RWPE2 (cell line): ENCODE results near the gene MRTFA.

Experiments used
- ATAC-seq: fragments of 200-7000 bp; cut with Tn5 transposase; 3 replicates; pipeline ENCODE4 v1.9.1; 2021; ENCODE audit warnings: low read depth
- DNase-seq: peaks from one replicate; pipeline ENCODE4 v3.0.0-alpha.2; 2020; ENCODE audit warnings: low spot score
- H3K27ac ChIP-seq: fragments of 450-650 bp; 2 replicates; pipeline ENCODE4 v1.5.1; 2017; ENCODE audit warnings: mild to moderate bottlenecking; ENCODE audit not compliant: poor library complexity, severe bottlenecking
- H3K27me3 ChIP-seq: fragments of 250-450 bp; sonication (Bioruptor Pico); 2 replicates; pipeline ENCODE4 v1.5.1; 2021; ENCODE audit warnings: mild to moderate bottlenecking, moderate library complexity; ENCODE audit not compliant: insufficient read depth, poor library complexity, severe bottlenecking
- H3K36me3 ChIP-seq: fragments of 250-450 bp; sonication (Bioruptor Pico); 2 replicates; pipeline ENCODE4 v1.5.1; 2020; ENCODE audit warnings: low read depth, mild to moderate bottlenecking, moderate library complexity
- H3K4me1 ChIP-seq: fragments of 250-450 bp; sonication (Bioruptor Pico); 2 replicates; pipeline ENCODE4 v1.5.1; 2021; ENCODE audit warnings: mild to moderate bottlenecking, moderate library complexity; ENCODE audit not compliant: insufficient read depth, poor library complexity, severe bottlenecking
- H3K4me3 ChIP-seq: fragments of 250-450 bp; sonication (Bioruptor Pico); 2 replicates; pipeline ENCODE4 v1.5.1; 2021; ENCODE audit warnings: mild to moderate bottlenecking, moderate library complexity; ENCODE audit not compliant: severe bottlenecking
- H3K9me3 ChIP-seq: fragments of 250-450 bp; sonication (Bioruptor Pico); 2 replicates; pipeline ENCODE4 v1.5.1; 2021; ENCODE audit warnings: mild to moderate bottlenecking, moderate library complexity; ENCODE audit not compliant: severe bottlenecking
- CTCF ChIP-seq: fragments of 450-650 bp; IDR thresholded peaks from one replicate; pipeline ENCODE4 v1.5.1; 2017; ENCODE audit warnings: mild to moderate bottlenecking, moderate library complexity; ENCODE audit not compliant: poor library complexity, severe bottlenecking

Gene MRTFA

GRCh38 chr22:40612291-40612751 lies 24.2 kb downstream of the MRTFA start:
- no peak for ATAC-seq
- H3K4me1 ChIP-seq: peaks cover 15% of the 10 kb centered on the region
- H3K36me3 ChIP-seq: peaks cover 12% of the 10 kb centered on the region; the same call in 1 of the 2 replicates
- DNase-seq: no peak
- no peaks in the 10 kb centered on the region for H3K9me3 ChIP-seq
- no peak overlapping the region for H3K4me3 ChIP-seq
- no peak for TF ChIP-seq CTCF
- no peaks in the 10 kb centered on the region for H3K27me3 ChIP-seq
- peak overlapping the region; percentile 27 for H3K27ac ChIP-seq

DNA sequence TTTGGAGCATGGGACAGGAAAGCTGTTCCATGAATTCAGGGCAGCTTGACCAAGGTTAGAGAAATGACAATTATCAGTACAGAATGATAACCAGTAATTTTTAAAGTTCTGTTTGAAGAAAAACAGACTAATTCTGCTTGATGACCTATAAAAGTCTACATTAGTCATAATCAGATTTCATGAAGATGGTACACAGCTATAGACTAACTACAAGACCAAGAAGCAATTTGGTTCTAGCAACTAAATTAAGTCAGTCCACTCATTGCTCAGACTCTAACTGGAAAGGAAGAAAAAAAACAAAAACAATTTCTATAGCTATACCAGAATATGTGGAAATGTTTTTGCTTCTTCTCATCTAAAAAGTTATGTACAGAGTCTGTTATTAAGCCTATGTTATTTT lies 24.9 kb downstream of the MRTFA start:
- TF ChIP-seq CTCF: no peak
- Histone ChIP-seq H3K27ac (peak overlapping the region; percentile 27), H3K27me3 (no peaks in the 10 kb centered on the region), H3K36me3 (peaks cover 12% of the 10 kb centered on the region; the same call in 1 of the 2 replicates), H3K4me3 (no peak overlapping the region), H3K9me3 (no peaks in the 10 kb centered on the region), H3K4me1 (peaks cover 15% of the 10 kb centered on the region)
- DNase-seq (no peak), ATAC-seq (no peak)

DNA sequence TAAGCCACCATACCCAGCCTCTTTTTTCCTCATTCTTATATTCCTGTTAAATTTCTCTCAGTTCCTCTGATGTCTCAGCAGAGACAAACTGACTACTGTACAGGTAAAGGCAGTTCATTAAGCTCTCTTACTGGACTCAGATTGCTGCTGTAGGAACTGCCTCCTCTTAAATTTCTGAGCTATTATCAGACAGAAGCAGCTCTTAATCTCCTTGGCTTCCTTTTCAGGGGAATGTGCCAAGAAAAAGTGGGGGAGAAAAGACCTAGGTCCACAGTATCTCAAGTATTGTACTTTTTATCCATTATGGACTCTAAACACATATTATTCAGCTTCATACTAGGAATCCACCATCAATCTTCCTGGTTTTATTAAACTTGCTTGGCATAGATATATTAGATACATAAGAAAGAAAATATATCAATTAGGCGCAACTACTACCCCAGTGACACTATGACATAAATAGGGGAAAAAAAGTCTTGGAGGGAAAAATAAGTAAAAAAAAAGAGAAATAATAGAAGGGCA lies 26.1 kb downstream of the MRTFA start:
- H3K4me1 ChIP-seq: peaks cover 26% of the 10 kb centered on the region
- DNase-seq (no peak), ATAC-seq (no peak)
- H3K4me3 ChIP-seq: no peak overlapping the region
- peaks cover 12% of the 10 kb centered on the region; the same call in 1 of the 2 replicates for H3K36me3 ChIP-seq
- TF ChIP-seq CTCF: no peak
- no peaks in the 10 kb centered on the region for H3K27me3 ChIP-seq
- H3K9me3 ChIP-seq: no peaks in the 10 kb centered on the region
- H3K27ac ChIP-seq: peak overlapping the region; percentile 27

DNA sequence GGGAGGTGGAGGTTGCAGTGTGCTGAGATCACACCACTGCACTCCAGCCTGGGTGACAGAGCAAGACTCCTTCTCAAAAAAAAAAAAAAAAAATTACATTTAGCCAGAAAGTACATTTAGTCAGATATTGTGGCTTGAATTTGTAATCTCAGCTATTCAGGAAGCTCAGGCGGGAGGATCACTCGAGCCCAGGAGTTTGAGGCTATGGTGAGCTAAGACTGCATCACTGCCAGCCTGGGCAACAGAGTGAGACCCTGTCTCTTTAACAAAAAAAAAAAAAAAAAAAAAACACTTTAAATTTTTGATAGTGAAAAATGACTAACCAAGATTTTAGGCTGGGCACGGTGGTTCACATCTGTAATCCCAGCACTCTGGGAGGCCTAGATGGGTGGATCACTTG lies 27.3 kb downstream of the MRTFA start:
- no peak for ATAC-seq
- TF ChIP-seq CTCF: no peak
- H3K27me3 ChIP-seq: no peaks in the 10 kb centered on the region

GRCh38 chr22:40607506-40607905 lies 29.0 kb downstream of the MRTFA start:
- Histone ChIP-seq H3K36me3 (peaks cover 5% of the 10 kb centered on the region; the same call in 1 of the 2 replicates), H3K9me3 (no peaks in the 10 kb centered on the region), H3K4me3 (no peak overlapping the region), H3K27me3 (no peaks in the 10 kb centered on the region), H3K4me1 (peaks cover 39% of the 10 kb centered on the region), H3K27ac (no peak overlapping the region)
- DNase-seq (no peak), ATAC-seq (no peak)
- no peak for TF ChIP-seq CTCF

More for the DNA sequence above, 27.3 kb downstream of the MRTFA start:
- H3K36me3 ChIP-seq: peaks cover 5% of the 10 kb centered on the region; the same call in 1 of the 2 replicates
- peaks cover 27% of the 10 kb centered on the region for H3K4me1 ChIP-seq
- no peak overlapping the region for H3K27ac ChIP-seq
- H3K9me3 ChIP-seq: no peaks in the 10 kb centered on the region
- no peak overlapping the region for H3K4me3 ChIP-seq
- DNase-seq: no peak
